GF-D8 (cell line): ENCODE results near the gene MPND.

Experiments
- DNase-seq: peaks from one replicate; lab custom pipeline; 2025; lab: John Stamatoyannopoulos, UW

MPND gene

DNA sequence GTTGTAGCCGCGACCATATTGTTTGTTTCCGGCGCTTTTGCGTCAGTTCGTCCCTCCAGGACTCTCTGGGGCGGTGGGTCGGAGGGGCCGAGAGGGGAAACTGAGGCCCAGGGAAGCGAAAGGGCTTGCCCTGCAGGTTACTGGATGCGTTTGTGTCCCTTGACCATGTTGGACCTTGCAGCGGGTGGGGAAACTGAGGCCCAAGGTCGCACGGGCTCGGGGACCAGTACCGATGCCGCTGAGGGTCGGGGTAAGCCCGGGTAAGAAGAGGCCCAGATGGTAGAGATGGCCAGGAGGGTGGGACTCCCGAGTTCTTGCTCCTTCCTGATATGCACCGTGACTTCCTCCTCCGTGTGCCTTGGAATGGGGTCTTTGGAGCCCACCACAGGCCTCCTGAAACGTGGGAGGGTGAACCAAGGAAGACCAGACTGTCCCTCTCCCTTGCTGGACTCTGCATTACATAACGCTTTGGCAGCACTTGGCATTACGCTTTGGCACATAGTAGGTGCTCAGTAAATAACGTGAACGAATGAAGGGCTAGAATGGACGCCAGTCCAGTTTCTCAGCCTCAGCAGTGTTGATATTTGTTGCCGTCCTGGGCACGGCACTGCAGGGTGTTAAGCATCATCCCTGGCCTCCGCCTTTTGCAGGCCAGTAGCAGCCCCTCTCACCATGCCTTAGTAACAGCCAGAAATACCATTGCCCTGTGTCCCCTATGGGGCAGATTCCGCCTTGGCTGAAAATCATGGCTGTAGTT, 59.8 kb downstream of the MPND start:
- no peak for DNase-seq

DNA sequence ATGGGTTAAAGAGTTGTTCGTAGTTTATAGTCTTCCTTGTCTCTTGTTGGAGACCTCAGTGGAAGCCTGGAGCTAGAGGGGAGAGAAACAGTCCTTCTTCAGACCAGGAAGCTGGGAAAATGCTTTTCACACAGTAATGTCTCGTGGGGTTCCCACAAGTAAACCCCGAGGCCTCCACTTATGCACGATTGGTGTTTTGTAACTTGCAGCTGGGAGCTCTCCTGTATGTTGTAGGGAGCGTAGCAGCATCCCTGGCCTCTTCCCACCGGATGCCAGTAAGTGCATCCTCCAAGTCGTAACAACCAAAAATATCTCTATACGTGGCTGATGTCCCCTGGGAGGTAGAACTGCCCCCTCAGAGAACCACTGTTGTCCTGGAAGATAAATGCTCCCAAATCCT, 62.6 kb downstream of the MPND start:
- DNase-seq = no peak

DNA sequence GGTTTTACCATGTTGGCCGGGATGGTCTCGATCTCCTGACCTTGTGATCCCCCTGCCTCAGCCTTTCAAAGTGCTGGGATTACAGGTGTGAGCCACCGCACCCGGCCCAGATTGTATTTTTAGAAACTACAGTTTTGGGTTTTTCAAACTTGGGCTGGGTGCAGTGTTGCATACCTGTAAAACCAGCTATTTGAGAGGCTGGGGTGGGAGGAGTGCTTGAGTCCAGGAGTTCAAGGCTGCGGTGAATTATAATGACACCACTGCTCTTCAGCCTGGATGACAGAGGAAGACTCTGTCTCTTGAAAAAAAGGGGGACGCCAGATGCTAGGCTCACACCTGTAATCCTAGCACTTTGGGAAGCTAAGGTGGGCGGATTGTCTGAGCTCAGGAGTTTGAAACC, 63.3 kb downstream of the MPND start:
- DNase-seq = no peak

DNA sequence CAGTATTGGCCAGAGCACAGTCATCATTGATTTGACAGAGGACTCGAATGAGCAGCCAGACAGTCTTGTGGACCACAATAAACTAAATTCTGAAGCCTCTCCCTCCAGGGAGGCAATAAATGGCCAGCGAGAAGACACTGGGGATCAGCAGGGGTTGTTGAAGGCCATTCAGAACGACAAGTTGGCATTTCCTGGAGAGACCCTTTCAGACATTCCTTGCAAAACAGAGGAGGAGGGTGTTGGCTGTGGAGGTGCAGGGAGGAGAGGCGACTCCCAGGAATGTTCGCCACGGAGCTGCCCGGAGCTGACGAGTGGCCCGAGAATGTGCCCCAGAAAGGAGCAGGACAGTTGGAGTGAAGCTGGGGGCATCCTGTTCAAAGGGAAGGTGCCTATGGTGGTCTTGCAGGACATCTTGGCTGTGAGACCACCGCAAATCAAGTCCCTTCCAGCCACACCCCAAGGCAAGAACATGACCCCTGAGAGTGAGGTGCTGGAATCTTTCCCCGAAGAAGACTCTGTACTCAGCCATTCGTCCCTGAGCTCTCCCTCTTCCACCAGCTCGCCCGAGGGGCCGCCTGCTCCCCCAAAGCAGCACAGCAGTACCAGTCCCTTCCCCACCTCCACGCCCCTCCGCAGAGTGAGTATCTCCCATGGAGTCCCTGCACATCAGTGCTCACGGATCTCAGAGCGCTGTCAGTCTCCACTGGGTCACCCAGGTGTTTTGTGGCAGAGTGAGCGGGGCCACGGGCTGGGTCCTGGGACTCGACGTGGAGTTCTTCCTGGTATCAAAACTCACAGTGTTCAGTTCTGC, 66.0 kb downstream of the MPND start:
- no peak for DNase-seq
